Large intestine (tissue), 12 donors: ENCODE data around the gene PROX1. TPM values are rescaled to one million over a fixed set of nuclear protein-coding genes. Genes with fewer than 3 reads are reported as not detected.
A peak's percentile ranks its signal among the peaks of the same experiment; 100 is the strongest.

Experiments used
- DNase-seq, 2 donors: peaks; one replicate each; pipeline versions ENCODE4 v3.0.0 to v3.0.0-alpha.2; 2013
- H3K27ac ChIP-seq: one replicate; pipeline ENCODE4 v1.5.1; 2013; ENCODE audit warnings: low read length
- H3K27me3 ChIP-seq: 2 replicates; pipeline ENCODE4 v1.6.1; 2013; ENCODE audit warnings: low read length; ENCODE audit not compliant: control insufficient read depth, insufficient read depth
- H3K36me3 ChIP-seq: 2 replicates; pipeline ENCODE4 v1.6.1; 2013; ENCODE audit warnings: low read length; ENCODE audit not compliant: control insufficient read depth, insufficient read depth
- H3K4me1 ChIP-seq: one replicate; pipeline ENCODE4 v1.6.1; 2013; ENCODE audit warnings: low read length; ENCODE audit not compliant: control insufficient read depth, insufficient read depth
- H3K4me3 ChIP-seq: one replicate; pipeline ENCODE4 v1.5.1; 2013; ENCODE audit warnings: low read length
- H3K9me3 ChIP-seq: one replicate; pipeline ENCODE4 v1.6.1; 2013; ENCODE audit warnings: mild to moderate bottlenecking, low read depth, low read length, moderate library complexity; ENCODE audit not compliant: control insufficient read depth
- WGBS: methylation state at CpG from one replicate; pipeline ENCODE4 v1.1.5; 2013; ENCODE audit warnings: low lambda C conversion rate; ENCODE audit not compliant: insufficient coverage; 5-methylcytosine and 5-hydroxymethylcytosine counted together
- long read RNA-seq, 11 donors: transcript quantifications; one replicate each; lab custom pipeline, GENCODE V29; 2026
- polyA plus RNA-seq: library from polyadenylated mRNA; unstranded; fragments of 120-200 nt; gene quantifications from one replicate; pipeline ENCODE4 v1.2.1, GENCODE V29; 2013

Gene PROX1
- 7.8 TPM for polyA plus RNA-seq
- long read RNA-seq, donor 1, full-length matches to known transcripts: 1 of 1 reads
- long read RNA-seq, donor 1, partial matches to known transcripts: 0 of 1 reads
- long read RNA-seq, donor 1, other reads (novel, unspliced or antisense): 0 of 1 reads
- long read RNA-seq, donor 2: 0 reads
- long read RNA-seq, donor 3: 0 reads
- long read RNA-seq, donor 4: 0 reads
- long read RNA-seq, donor 5: 0 reads
- long read RNA-seq, donor 6: 0 reads
- long read RNA-seq, donor 7, partial matches to known transcripts: 5 of 5 reads
- long read RNA-seq, donor 7, other reads (novel, unspliced or antisense): 0 of 5 reads
- long read RNA-seq, donor 8: 0 reads
- long read RNA-seq, donor 9: 0 reads
- long read RNA-seq, donor 10: 0 reads
- long read RNA-seq, donor 11: 0 reads

DNA sequence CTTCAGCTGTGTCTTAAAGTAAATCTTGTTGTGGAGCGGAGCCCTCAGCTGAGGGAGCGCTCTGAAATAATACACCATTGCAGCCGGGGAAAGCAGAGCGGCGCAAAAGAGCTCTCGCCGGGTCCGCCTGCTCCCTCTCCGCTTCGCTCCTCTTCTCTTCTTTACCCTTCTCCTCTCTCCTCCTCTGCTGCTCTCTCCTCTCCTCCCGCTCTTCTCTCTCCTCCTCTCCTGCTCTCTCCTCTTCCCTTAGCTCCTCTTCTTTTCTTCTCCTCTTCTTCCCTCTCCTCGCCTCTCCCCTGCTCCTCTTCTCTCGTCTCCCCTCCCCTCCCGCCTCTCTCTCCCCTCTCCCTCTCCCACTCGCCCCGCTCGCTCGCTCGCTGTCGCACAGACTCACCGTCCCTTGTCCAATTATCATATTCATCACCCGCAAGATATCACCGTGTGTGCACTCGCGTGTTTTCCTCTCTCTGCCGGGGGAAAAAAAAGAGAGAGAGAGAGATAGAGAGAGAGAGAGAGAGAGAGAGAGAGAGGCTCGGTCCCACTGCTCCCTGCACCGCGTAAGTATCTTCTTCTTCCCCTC is at the start of gene PROX1:
Gene PROX1, plus strand, starts transcription at position 47 of the 580 bp plus-strand sequence. CDS start 8,563 bp downstream, outside the sequence.
- H3K27ac ChIP-seq: peak within 1 kb of the TSS; percentile 77
- peaks cover 60% of the 10 kb centered on the region for H3K27me3 ChIP-seq
- DNase-seq: peak in 1 of 2 donors; percentile 88
- peaks cover 8% of the 10 kb centered on the region for H3K9me3 ChIP-seq
- WGBS: 2% methylated on average over 10 of the region's 29 CpGs
- H3K36me3 ChIP-seq: no peaks in the 10 kb centered on the region
- peaks cover 30% of the 10 kb centered on the region for H3K4me1 ChIP-seq
- peak within 1 kb of the TSS; percentile 62 for H3K4me3 ChIP-seq

- H3K9me3 ChIP-seq: no peaks in the 10 kb centered on the region
- H3K27ac ChIP-seq: no peak overlapping the region
- DNase-seq: no peak
- 79% methylated on average over 5 of the region's 5 CpGs for WGBS
- H3K4me1 ChIP-seq: no peaks in the 10 kb centered on the region
- H3K4me3 ChIP-seq: no peak overlapping the region
- H3K36me3 ChIP-seq: no peaks in the 10 kb centered on the region
- H3K27me3 ChIP-seq: no peaks in the 10 kb centered on the region
Observed at GRCh38 chr1:213938776-213939175, 49.0 kb upstream of the PROX1 start.

DNA sequence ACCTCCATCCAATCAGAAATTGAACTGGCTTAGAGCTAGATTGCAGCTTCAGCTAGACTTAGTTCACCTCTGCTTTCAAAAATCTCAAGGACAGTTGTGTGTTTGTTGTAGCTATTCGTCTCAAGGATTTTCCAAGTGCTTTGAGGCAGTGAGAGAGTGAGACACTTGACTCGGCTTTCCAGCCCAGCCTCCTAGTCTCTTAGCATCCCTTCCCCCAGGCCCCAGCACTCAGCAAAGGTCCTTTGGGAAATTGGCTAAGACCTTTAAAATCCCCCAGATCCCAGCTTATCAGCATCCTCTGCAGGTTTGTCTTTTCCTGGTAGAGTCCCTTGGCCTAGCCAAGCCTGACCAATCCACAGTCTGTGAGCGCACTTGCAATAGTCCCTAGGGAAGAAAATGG is 47.9 kb upstream of the PROX1 start:
- no peaks in the 10 kb centered on the region for H3K4me1 ChIP-seq
- H3K4me3 ChIP-seq: no peak overlapping the region
- no peaks in the 10 kb centered on the region for H3K36me3 ChIP-seq
- no peak for DNase-seq
- WGBS: no CpG with 5 or more reads among the region's 3 CpGs
- no peaks in the 10 kb centered on the region for H3K9me3 ChIP-seq
- H3K27me3 ChIP-seq: no peaks in the 10 kb centered on the region
- no peak overlapping the region for H3K27ac ChIP-seq

- H3K27ac ChIP-seq: no peak overlapping the region
- no peaks in the 10 kb centered on the region for H3K4me1 ChIP-seq
- no peaks in the 10 kb centered on the region for H3K27me3 ChIP-seq
- H3K9me3 ChIP-seq: no peaks in the 10 kb centered on the region
- no peak for DNase-seq
- no peak overlapping the region for H3K4me3 ChIP-seq
- H3K36me3 ChIP-seq: no peaks in the 10 kb centered on the region
Observed at GRCh38 chr1:213940947-213941346, 46.8 kb upstream of the PROX1 start.

DNA sequence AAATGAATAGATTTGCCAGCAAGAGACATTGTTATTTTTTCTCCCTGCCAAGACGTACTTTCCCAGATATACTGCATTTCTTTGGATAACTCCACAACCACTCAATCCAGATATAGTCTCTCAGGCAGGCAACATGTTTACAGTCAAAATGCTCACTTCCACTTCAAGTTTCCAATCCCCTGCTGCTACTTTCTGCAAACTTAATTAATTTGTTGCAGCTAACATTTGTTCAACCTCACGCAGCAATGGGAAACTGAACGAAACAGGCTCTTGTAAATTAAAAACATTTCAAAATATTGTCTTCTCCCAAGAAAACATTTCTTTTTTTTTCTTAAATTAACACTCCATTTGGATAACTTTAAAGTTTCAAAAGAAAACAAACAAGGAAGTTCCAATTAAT is 45.7 kb upstream of the PROX1 start:
- H3K27ac ChIP-seq: no peak overlapping the region
- WGBS: 80% methylated on average over 2 of the region's 3 CpGs
- H3K4me3 ChIP-seq: no peak overlapping the region
- no peak for DNase-seq
- no peaks in the 10 kb centered on the region for H3K4me1 ChIP-seq
- H3K36me3 ChIP-seq: no peaks in the 10 kb centered on the region
- H3K27me3 ChIP-seq: no peaks in the 10 kb centered on the region
- no peaks in the 10 kb centered on the region for H3K9me3 ChIP-seq

DNA sequence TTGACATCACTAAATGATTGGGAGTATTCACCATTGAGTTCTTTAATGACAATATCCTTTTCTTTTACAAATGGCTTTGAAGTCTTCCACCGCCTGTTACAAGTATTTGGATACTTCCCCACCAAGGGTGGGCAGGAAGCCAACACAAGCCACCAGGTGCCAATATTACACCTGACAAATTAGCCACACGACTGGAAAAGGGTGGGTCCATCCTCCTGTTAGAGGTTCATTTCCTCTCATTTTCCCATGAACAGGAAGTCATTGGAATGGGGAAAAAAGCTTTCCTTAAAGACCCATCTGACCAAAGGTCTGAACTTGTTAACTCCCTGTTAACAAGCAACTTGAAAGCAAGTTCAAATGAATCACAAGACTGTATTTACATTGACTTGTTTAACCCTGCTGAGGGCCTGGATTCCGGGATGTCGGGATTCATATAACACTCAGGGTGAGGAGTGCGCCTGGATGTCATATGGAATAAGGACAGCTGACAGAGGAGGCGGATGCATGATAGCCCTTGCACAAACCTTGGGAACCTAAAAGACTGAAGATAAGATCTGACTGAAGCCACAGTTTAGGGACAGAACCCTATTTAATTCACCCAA is 40.5 kb upstream of the PROX1 start:
- WGBS: no CpG with 5 or more reads among the region's 6 CpGs
- H3K27ac ChIP-seq: no peak overlapping the region
- no peaks in the 10 kb centered on the region for H3K27me3 ChIP-seq
- H3K9me3 ChIP-seq: no peaks in the 10 kb centered on the region
- DNase-seq: peak in 1 of 2 donors; percentile 37
- H3K4me3 ChIP-seq: no peak overlapping the region
- no peaks in the 10 kb centered on the region for H3K36me3 ChIP-seq
- peaks cover 3% of the 10 kb centered on the region for H3K4me1 ChIP-seq

- no peaks in the 10 kb centered on the region for H3K36me3 ChIP-seq
- H3K4me1 ChIP-seq: peaks cover 3% of the 10 kb centered on the region
- no peak overlapping the region for H3K27ac ChIP-seq
- no CpG with 5 or more reads among the region's 5 CpGs for WGBS
- no peak overlapping the region for H3K4me3 ChIP-seq
- H3K27me3 ChIP-seq: no peaks in the 10 kb centered on the region
- no peaks in the 10 kb centered on the region for H3K9me3 ChIP-seq
- no peak for DNase-seq
Observed at GRCh38 chr1:213951876-213952275, 35.9 kb upstream of the PROX1 start.

DNA sequence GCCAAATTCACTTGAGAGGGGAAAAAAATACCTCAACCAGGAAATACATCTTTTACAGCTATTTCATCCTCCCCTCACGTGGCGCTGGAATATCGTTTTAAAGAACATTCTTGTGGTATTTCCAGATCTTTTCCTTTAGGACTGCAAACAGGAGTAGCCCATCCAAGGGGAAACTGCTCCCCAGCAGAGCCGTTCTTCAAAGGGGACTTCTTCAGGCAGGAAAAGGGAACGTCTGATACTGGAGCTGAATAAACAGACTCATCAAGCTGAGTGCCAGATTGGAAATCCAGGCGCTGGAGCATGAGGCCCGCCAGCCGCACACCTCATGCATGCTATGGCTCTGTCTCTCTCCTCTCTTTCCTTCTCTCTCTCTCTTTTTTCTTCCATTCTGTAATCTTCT is 34.0 kb upstream of the PROX1 start:
- Histone ChIP-seq H3K9me3 (no peaks in the 10 kb centered on the region), H3K4me1 (no peaks in the 10 kb centered on the region), H3K27ac (no peak overlapping the region), H3K36me3 (no peaks in the 10 kb centered on the region), H3K27me3 (no peaks in the 10 kb centered on the region), H3K4me3 (no peak overlapping the region)
- 92% methylated on average over 4 of the region's 8 CpGs for WGBS
- DNase-seq: no peak

GRCh38 chr1:213956295-213956770 is 31.4 kb upstream of the PROX1 start:
- DNase-seq: peak; percentile 17 to 61
- WGBS: 40% methylated on average over 2 of the region's 8 CpGs
- Histone ChIP-seq H3K36me3 (no peaks in the 10 kb centered on the region), H3K27me3 (no peaks in the 10 kb centered on the region), H3K9me3 (no peaks in the 10 kb centered on the region), H3K27ac (no peak overlapping the region), H3K4me1 (no peaks in the 10 kb centered on the region), H3K4me3 (no peak overlapping the region)

DNA sequence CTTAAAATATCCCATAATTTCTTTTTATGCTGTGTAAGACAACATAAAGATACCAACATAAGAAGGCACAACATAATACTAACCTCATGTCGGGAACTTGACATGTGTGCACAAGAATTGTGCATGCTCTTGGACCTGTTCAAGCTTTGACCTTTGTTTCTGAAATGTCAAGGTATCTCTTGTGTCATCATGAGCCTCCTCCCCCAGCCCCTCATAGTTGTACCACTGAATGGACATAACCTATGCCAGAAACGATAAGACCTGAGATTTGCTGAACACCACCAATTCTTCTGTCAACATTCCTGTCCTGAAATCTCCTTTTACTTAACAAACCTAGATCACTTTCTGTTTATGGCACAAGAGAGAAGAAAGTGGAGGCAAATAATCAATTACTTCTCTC is 29.4 kb upstream of the PROX1 start:
- Histone ChIP-seq H3K36me3 (no peaks in the 10 kb centered on the region), H3K27me3 (peaks cover 2% of the 10 kb centered on the region), H3K27ac (no peak overlapping the region), H3K4me1 (no peaks in the 10 kb centered on the region), H3K9me3 (peaks cover 4% of the 10 kb centered on the region), H3K4me3 (no peak overlapping the region)
- DNase-seq: no peak
- WGBS: no CpG with 5 or more reads among the region's 2 CpGs
